ENCODE results near the gene AKAP13.

Gene AKAP13

GRCh38 chr15:85689729-85690128 lies 309.3 kb downstream of the AKAP13 start:
- peak; percentile 60 for DNase-seq

DNA sequence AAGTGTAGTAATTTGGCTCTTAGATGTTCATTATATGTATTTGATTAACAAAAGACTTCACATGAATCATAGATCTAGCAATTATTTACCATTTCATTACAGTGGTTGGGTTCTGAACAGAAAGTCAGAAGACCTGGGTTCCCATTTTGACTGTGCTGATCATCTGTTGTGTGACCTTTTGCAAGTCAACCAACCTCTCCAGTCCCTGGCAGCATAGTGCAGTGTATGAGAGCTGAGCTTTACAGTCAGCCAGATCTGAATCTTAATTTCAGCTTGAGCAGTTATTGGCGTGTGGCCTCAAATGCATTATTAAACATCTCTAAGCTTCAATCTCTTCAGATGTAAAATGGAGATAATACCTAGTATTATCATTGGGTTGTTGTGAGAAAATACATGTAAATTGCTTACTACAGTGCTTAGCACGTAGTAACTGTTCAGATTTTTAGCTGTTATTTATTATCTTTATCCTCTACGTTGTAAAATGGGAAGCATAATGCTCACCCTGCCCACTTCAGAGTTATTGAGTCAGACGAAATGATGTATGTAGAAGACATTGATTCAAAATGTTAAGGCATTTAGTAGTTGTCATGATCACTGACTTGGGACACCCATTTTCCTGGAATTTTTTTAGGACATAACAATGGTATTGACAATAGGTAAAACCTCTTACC lies 310.3 kb downstream of the AKAP13 start:
- DNase-seq, result peak; percentile 51

DNA sequence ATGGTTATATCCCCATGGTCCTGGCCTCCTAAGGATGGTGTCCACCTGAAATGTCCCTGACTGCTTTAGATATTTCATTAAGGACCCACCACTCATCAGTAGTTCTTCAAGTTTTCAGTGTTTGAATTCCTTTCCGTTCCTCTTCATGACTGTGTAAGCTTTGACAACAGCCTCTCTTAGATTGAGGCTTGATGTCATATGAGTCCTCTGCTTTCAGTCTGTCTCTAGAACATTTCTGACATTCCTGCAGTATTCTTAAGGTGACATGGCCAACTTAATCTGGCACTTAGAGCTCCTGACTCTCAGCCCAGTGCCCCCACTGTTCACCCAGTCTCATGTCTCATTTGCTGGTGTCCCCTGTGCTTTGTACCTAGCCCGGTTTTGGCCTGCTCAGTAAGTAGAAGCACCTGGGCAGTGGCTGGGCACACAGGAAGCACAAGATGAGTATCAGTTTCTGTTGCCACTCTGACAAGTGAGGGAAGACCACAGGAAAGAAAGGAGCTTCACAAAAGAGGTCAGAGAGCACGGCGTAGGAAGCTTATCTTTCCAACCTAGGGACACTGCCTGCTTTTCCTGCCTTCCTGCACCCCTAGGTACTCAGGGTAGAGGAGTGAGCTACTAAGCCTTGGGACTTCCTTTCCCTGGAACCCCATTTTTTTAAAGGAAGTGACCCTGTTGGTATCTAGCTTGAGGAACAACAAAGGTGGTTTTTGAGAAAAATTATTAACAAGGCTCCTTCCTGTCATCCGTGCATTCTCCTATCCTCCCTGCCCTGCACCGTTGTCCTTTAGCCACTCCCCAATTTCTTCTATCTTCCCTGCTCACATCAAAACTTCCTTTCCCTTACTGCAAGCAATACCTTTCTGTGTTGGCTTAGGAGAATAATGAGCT lies 311.2 kb downstream of the AKAP13 start:
- DNase-seq, result no peak

- no peak for DNase-seq
Measured at GRCh38 chr15:85692321-85692720, 311.9 kb downstream of the AKAP13 start.

DNA sequence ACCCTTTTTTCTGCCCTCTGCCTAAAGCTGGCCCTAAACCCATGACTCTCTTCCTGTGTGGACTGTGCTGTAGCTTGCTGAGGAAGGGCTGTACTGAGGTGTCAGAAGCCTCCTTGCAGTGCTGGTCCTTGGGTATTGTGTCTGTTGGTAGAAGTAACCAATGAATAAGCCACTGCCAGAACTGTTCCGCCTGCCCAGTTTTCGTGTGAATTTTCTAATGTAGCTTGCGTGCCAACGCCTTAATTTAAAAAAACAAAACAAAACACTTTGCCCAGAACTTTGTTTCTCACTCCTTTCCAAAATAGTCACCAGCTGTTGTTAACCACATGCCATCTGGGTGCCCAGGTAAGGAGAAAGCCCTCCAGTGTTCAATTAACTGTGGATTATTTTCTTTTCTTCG lies 312.5 kb downstream of the AKAP13 start:
- no peak for DNase-seq

DNA sequence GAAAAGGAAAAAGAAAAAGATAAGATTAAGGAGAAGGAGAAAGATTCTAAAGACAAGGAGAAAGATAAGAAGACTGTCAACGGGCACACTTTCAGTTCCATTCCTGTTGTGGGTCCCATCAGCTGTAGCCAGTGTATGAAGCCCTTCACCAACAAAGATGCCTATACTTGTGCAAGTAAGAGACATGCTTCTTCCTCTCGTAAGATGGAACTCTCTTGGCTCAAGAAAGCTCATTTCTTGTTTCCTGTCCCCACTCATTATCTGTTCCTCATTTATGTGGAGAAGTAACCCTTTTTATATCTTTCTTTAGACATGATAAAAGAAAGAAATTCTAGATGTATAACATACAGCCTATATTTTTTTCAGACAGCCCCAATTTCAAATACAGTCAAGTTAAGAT lies 312.9 kb downstream of the AKAP13 start:
- no peak for DNase-seq

GRCh38 chr15:85694091-85694490 lies 313.7 kb downstream of the AKAP13 start:
- DNase-seq, result no peak

DNA sequence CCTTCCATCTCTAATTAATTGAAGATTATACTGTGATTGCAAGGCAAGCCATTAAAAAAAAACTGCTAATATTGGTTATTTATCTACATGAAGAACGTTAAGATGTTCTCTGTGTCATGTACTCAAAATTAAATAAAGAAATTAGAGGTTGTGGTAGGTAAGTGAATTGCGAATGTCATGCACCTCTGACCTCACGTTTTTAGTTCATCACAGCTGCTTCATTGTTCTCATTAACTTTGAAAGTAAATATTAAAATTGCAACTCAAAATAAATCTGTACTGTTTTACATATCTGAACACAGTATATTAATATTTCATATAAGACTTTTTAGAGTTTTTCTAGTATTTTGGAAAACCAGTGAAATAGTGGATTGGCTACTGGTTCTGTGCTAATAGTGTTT lies 320.4 kb downstream of the AKAP13 start:
- DNase-seq, result no peak

DNA sequence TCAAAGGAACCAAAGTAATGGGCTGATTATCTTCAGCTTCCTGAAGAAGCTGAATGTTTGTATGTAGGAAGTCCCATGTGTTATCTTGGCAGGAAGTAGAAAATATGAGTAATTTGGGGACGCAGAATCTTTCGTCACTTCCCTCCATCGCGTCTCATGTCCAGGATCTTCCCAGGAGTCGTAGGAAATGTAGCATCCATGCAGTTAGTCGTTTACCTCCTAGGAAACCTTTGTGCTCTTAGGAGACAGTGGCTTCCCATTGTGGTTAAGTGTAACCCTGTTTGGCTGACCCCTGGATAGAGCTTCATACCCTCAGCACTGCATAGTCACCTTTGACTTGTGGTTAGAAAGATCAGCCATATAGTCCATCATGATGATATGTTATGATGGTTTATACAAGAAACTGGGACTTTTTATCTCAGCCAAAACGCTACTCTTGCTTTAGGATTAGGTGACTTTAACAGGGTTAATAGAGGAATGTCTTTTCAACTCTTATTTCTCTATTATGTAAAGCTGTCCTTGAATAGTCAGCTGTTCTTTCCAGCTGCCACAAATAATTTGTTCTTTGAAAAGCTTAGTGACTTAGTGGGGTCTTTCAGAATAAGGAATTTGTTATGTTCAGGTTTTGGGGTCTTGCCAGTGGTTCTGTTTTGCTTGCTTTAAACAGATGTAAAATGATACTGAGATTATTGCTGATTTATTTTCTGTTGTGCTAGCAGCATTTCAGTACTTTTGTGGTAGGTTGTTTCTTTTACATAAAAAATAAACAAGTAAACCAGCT lies 322.1 kb downstream of the AKAP13 start:
- DNase-seq, result no peak

GRCh38 chr15:85704066-85704465 lies 323.7 kb downstream of the AKAP13 start:
- peak; percentile 45 for DNase-seq

GRCh38 chr15:85704720-85705429 lies 324.5 kb downstream of the AKAP13 start:
- DNase-seq, result no peak

DNA sequence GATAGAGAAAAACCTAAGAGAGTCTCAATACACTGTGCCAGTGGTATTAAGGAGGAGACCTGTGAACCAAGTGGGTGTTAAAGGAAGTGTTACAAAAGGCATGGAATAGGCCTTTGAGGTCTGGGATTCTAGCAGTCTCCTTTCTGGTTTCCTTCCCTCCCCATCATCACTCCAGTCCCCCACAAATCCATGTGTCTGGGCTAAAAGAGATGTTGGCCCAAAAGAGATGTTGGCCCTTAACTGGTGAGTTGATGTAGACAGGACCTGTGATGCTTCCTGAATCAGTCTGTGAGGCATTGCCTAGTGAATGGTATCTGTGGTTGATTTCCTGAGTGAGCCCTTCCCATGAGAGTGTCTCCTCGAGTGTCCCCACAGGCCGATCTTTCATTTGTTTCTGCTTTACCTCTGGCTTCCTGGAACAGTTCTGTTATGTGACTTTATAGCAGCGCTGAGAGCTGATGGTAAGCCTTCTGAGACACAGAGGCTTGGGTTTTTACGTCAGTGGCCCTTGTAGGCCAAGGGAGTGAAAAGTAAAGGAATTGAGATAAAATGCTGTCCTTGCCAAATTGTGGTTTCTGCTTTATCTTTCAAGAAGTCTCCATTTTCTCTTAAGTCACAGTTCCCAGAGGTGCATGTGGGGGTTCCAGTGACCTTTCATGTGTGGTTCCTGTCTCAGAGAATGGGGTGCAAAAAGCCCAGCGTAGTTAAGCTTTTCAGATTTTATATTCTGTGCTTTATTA lies 326.5 kb downstream of the AKAP13 start:
- DNase-seq, result no peak

DNA sequence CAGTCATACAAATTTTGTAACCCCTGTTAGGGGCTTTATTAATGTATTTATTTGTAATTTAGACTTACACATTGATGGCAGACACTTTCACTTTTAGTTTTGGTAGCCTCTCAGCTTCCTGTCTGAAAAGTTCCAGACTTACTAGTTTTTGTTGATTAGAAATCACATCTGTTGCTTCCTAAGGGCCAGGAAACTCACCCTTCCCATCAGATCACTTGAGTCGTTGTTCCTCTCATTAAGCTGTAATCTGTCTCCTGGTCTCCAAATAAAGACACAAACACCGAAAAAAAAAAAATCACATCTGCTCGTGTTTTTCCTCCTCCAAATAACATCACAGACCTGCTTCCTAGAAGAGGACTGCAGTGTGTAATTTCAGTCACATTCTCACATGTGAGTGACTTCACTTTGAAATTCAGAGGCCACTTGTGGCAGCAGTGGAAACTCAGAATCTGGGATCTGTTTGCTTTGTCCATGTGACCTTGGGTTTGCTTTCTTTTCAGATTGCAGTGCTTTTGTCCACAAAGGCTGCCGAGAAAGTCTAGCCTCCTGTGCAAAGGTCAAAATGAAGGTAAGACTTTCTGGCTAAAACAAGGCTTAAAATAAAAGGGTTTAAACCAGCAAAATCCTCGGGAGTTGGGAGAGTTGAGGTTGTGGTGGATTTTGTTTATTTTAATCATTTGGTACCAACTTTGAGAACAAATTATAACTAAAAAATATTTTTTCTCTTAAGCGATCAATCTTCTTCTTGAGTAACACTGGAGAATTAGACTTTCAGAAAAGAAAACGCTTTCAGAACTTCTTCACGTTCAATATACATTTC lies 327.3 kb downstream of the AKAP13 start:
- DNase-seq, result no peak

- DNase-seq, result no peak
Measured at GRCh38 chr15:85708402-85708941, 328.1 kb downstream of the AKAP13 start.

GRCh38 chr15:85709250-85709649 lies 328.8 kb downstream of the AKAP13 start:
- DNase-seq, result no peak

GRCh38 chr15:85710340-85710842 lies 330.0 kb downstream of the AKAP13 start:
- peak; percentile 44 for DNase-seq

DNA sequence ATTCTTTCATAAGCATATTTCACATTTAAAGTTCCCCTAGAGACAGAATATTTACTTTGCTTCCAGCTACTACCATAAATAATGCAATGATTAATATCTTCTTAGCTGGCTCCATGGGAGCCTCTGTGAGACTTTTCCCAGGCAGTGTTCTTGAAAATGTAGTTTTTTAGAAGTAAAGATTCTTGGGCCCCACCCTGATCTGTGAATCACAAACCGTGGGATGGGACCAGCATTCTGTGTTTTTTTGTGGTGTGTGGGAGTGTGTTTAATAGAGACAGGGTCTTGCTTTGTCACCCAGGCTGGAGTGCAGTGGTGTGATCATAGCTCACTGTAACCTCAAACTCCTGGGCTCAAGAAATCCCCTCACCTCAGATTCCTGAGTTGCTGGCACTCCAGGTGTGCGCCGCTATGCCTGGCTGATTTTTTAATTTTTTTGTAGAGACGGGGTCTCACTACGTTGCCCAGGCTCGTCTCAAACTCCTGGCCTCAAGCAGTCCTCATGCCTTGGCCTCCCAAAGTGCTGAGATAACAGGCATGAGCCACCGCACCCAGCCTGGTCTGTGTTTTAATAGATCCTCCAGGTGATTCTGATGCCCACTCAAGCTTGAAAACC lies 331.3 kb downstream of the AKAP13 start:
- peak; percentile 26 for DNase-seq

DNA sequence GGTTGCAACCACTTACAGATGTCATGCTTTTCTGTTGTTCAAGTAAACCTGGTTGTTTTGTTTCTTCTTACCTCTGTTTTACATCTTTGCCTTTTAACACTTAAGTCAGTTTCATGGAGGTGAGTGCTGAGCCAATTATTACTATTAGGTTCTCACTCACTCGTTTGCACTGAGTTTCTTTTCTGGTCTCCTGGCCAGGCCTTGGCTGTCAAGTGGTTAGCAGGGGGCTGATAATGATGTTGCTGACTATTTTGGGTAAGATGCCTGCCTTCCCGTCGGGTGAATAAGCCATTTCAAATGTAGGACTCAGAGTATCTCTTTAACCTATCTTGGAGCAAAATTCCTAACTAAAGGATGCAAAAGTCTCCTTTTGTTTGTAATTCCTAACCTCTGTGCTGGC lies 335.9 kb downstream of the AKAP13 start:
- DNase-seq, result no peak

DNA sequence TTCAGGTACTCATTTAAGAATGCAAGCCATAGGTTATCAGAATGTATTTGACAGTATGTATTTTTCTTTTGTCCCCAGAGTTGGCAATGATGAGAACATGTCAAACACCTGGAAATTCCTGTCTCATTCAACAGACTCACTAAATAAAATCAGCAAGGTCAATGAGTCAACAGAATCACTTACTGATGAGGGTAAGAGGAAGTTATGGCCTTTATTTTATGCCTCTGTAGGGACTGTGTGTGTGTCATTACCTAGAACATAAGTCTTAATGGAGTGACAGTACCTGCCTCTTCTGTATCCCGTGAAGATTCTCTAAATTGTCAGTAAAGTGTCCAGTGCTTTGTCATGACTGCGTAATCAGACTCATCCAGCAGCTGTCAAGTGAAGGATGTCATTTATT lies 336.8 kb downstream of the AKAP13 start:
- no peak for DNase-seq

DNA sequence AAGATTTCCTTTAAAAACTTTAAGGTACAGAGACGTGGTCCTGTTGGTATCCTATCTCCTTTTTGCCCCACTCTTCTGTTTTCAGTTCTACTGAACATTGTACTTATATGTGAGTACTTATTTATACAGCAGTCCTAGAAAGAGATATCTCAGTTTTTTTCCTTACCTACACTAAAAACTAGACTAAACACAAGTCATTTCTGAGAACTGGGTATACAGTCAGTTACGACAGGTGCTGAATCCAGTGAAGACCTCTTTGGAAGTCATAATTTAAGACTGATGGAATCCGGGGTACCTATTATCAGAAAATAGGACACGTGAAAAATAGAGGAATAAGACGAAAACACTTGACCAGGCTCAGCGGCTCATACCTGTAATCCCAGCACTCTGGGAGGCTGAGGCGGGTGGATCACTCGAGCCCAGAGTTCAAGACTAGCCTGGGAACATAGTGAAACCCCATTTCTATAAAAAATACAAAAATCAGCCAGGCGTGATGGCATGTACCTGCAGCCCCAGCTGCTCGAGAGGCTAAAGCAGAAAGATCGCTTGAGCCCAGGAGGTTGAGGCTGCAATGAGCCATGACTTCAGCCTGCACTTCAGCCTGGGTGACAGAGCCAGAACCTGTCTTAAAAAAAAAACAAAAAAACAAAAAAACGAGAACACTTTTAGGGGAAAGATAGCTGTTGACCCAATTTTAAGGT lies 338.0 kb downstream of the AKAP13 start:
- DNase-seq, result no peak

All from activated naive CD4-positive, alpha-beta T cell treated with anti-CD3 and anti-CD28 coated beads, Interleukin-2, amount 50 U/mL, for 16 hours (primary cell).